ENCODE data around the gene SLCO1C1. TPM values are rescaled to one million over a fixed set of nuclear protein-coding genes. Genes with fewer than 3 reads are reported as not detected.

SLCO1C1 gene
- total and polyA plus RNA-seq, 2 of the 4 experiments (the other 2 are of a cell fraction), result not detected

DNA sequence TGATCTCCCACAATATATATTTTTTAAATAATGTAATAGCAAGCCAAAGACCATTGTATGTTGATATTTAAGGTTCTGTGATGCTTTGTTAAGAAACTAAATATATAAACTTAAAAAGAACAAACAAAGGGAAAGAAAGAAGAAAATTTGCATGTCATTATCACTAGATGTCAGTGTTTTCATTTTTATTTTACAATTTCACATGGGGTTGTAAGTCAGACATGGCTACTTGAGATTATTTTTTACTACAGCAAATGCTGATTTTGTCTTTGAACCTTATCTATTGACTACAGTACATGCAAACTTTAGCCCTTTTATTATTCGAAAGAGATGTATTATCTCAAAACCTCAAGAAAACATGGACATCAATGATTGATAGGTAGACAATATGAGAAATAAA is 36.1 kb downstream of the SLCO1C1 start:
- Histone ChIP-seq H4K91ac (ENCODE audit: insufficient read depth, low read depth, low read length) (no peak overlapping the region), H3K14ac (replicated peaks; ENCODE audit: low read depth, low read length) (no peak overlapping the region), H3K18ac (ENCODE audit: low read depth, low read length) (no peak overlapping the region), H3K9ac (ENCODE audit: low read depth, low read length) (no peak overlapping the region), H4K8ac (ENCODE audit: low read depth in 2 of 2, low read length in 2 of 2) (no peak overlapping the region), H3K4me1 (ENCODE audit: control insufficient read depth, insufficient read depth, low read length) (no peaks in the 10 kb centered on the region), H2AK5ac (ENCODE audit: low read depth, low read length) (no peak overlapping the region), H3K36me3 (ENCODE audit: control insufficient read depth, insufficient read depth, low read length) (no peaks in the 10 kb centered on the region), H2AK9ac (replicated peaks; ENCODE audit: low read depth, low read length, poor library complexity) (no peak overlapping the region), H2BK5ac (ENCODE audit: low read depth, low read length, poor library complexity, severe bottlenecking) (no peak overlapping the region), H2BK120ac (ENCODE audit: low read depth, low read length) (no peak overlapping the region), H4K5ac (ENCODE audit: low read depth, low read length) (no peak overlapping the region), H3K4me3 (ENCODE audit: insufficient read depth, low read depth, low read length) (no peak overlapping the region), H3K4ac (ENCODE audit: low read depth, low read length) (no peak overlapping the region), H4K20me1 (ENCODE audit: insufficient read depth, low read length) (no peaks in the 10 kb centered on the region), H3K4me2 (ENCODE audit: low read depth, low read length) (no peak overlapping the region), H3K27ac (ENCODE audit: insufficient read depth, low read length) (no peak overlapping the region), H3K23ac (ENCODE audit: low read depth, low read length) (no peak overlapping the region), H3K9me3 (ENCODE audit: control insufficient read depth, insufficient read depth, low read length) (no peaks in the 10 kb centered on the region), H2BK15ac (ENCODE audit: low read depth, low read length) (no peak overlapping the region), H3K9me1 (ENCODE audit: insufficient read depth, low read length) (no peaks in the 10 kb centered on the region), H3K56ac (ENCODE audit: extremely low read depth, insufficient read depth, low read length) (no peak overlapping the region), H2BK20ac (ENCODE audit: low read depth, low read length) (no peak overlapping the region), H2AFZ (replicated peaks; ENCODE audit: low read length, poor library complexity) (no peak overlapping the region), H3K79me1 (ENCODE audit: low read depth in 1 of 2, low read length in 2 of 2) (no peaks in the 10 kb centered on the region), H3K27me3 (ENCODE audit: control insufficient read depth, insufficient read depth, low read length) (no peaks in the 10 kb centered on the region)
- no peak for DNase-seq
- dilution Hi-C loops (cut with HindIII; ENCODE audit: low sequenced_read_pairs, unreplicated experiment) (no loop called here), intact Hi-C loops (cut with micrococcal nuclease) (no loop called here), in situ Hi-C loops (cut with MboI; ENCODE audit: low sequenced_read_pairs) (no loop called here)
- BruUV-seq (replicated peaks), result no TSS peak
- ChIA-PET POLR2A (ENCODE audit: unreplicated experiment) (no interaction called here), CTCF (no interaction called here)
- WGBS, 2 experiments (ENCODE audit: extremely low coverage in 2 of 2, insufficient read length in 1 of 2), result no CpG with 5 or more reads among the region's 1 CpG
- no peak for ATAC-seq (ENCODE audit: low read depth)
- TF ChIP-seq RCOR1 (IDR thresholded peaks at IDR 0.05; ENCODE audit: insufficient replicate concordance, low read length), result no peak
- no peak for TF ChIP-seq FOS (IDR thresholded peaks at IDR 0.05; ENCODE audit: low read depth, low read length)
- no peak for TF ChIP-seq POLR2A (IDR thresholded peaks at IDR 0.05; ENCODE audit: low read depth, low read length)
- TF ChIP-seq NFE2L2 (IDR thresholded peaks at IDR 0.05; ENCODE audit: low read depth, low read length), result no peak
- TF ChIP-seq, protein P1, sequence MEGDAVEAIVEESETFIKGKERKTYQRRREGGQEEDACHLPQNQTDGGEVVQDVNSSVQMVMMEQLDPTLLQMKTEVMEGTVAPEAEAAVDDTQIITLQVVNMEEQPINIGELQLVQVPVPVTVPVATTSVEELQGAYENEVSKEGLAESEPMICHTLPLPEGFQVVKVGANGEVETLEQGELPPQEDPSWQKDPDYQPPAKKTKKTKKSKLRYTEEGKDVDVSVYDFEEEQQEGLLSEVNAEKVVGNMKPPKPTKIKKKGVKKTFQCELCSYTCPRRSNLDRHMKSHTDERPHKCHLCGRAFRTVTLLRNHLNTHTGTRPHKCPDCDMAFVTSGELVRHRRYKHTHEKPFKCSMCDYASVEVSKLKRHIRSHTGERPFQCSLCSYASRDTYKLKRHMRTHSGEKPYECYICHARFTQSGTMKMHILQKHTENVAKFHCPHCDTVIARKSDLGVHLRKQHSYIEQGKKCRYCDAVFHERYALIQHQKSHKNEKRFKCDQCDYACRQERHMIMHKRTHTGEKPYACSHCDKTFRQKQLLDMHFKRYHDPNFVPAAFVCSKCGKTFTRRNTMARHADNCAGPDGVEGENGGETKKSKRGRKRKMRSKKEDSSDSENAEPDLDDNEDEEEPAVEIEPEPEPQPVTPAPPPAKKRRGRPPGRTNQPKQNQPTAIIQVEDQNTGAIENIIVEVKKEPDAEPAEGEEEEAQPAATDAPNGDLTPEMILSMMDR (conservative IDR thresholded peaks at IDR 0.05; ENCODE audit: low read depth, low read length), result no peak
- TF ChIP-seq, protein P2, sequence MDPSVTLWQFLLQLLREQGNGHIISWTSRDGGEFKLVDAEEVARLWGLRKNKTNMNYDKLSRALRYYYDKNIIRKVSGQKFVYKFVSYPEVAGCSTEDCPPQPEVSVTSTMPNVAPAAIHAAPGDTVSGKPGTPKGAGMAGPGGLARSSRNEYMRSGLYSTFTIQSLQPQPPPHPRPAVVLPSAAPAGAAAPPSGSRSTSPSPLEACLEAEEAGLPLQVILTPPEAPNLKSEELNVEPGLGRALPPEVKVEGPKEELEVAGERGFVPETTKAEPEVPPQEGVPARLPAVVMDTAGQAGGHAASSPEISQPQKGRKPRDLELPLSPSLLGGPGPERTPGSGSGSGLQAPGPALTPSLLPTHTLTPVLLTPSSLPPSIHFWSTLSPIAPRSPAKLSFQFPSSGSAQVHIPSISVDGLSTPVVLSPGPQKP (IDR thresholded peaks at IDR 0.05; ENCODE audit: borderline replicate concordance, low read depth, low read length), result no peak
- no peak for TF ChIP-seq BHLHE40 (IDR thresholded peaks at IDR 0.05; ENCODE audit: low read depth, low read length)
- TF ChIP-seq CHD1 (IDR thresholded peaks at IDR 0.05; ENCODE audit: low read depth, low read length), result no peak

Measured in IMR-90 (cell line).